H7 (cell line): Measurements from ENCODE around the gene TMCC1. TPM values are rescaled to one million over a fixed set of nuclear protein-coding genes. Genes with fewer than 3 reads are reported as not detected.

Source experiments
- DNase-seq: peaks from one replicate; pipeline ENCODE4 v3.0.0; 2012
- H3K27me3 ChIP-seq: 2 replicates; pipeline ENCODE4 v1.6.0; 2011; ENCODE audit warnings: mild to moderate bottlenecking, low read length; ENCODE audit not compliant: control insufficient read depth, insufficient read depth
- H3K36me3 ChIP-seq: replicated peaks from 2 replicates; pipeline ENCODE4 v1.5.1; 2011; ENCODE audit warnings: low read length; ENCODE audit not compliant: control insufficient read depth, insufficient read depth
- H3K4me3 ChIP-seq: 2 replicates; pipeline ENCODE4 v1.5.1; 2011; ENCODE audit warnings: low read depth, mild to moderate bottlenecking, control low read depth, low read length, moderate library complexity; ENCODE audit not compliant: insufficient read depth
- total RNA-seq: library from RNA; depleted of rRNA; stranded (reverse); fragments of >200 nt; shearing (Covaris generic); gene quantifications from 2 replicates; pipeline ENCODE4 v1.2.3, GENCODE V29; 2014

Gene TMCC1
- total RNA-seq, 1 experiment from 2014 or later, result 24.5 TPM

DNA sequence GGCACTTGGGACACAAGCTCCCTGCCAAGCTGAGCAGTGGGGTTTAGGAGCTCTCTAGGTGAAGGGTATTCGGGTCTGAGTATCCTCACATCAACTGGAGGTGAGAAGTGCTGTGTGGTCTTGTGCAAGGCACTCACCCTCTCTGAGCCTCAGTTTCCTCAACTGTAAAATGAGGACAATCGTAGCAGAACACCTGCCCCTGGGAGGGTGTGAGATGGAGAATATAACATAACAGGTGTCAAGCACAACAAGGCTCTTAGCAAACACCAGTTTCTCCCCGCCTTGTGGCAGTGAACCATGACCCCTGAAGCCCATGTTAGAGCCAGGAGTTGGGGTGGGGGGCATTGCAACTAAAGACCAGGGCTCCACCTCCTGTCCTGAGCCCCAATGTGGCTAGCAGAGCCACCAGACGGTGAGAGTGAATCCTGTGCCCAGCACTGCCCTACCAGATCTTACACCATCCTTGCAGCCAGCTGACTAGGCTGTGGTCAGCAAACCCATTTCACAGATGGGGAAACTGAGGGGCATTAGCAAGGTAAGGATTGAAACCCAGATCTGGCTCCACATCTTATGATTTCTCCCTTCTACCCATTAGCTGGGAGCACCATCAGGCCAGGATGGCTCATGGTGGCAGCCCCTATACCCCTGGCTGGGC is 284.4 kb downstream of the TMCC1 start:
- H3K27me3 ChIP-seq, result peaks cover 20% of the 10 kb centered on the region
- H3K4me3 ChIP-seq, result no peak overlapping the region
- no peaks in the 10 kb centered on the region for H3K36me3 ChIP-seq
- DNase-seq, result no peak

DNA sequence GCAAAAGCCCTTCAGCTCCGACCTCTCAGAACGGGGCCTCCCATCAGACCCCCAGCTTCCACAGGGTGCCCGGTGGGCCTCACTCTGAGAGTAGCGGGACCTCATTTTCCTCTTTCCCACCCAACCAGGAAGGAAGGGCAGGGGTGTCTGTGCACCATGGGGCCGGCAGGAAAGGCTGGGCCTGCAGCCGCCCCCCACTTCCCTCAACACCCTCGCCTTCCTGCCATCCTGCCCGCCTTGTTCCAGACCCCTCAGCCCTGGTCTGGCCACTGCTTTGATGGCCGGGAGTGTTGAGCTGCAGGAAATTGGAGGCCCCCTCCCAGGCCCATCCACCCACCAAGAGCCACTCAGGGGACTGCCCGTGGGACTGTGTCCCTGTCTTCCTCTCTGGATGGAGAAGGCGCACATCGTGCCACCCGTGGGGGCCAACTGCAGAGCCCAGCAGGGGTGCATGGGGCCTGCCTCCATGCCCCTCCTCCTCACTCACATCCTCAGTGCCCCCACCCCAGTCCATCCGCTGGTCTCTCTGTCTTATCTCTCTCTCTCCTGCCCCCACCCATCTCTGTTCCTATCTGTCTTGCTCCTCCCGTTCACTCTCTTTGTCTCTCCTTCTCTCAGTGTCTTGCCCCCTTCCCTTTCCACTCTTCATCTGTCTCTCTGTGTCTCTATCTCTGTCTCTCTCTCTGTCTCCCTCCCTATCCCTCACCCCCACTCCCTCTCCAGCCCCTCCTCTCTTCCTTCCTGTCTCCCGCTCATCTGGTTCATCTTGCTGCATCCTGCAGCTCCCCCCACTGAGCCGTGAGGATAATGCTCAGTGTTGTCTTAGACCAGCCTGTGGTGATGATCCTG is 285.2 kb downstream of the TMCC1 start:
- Histone ChIP-seq H3K4me3 (no peak overlapping the region), H3K27me3 (peaks cover 20% of the 10 kb centered on the region)
- DNase-seq, result peak; percentile 82

DNA sequence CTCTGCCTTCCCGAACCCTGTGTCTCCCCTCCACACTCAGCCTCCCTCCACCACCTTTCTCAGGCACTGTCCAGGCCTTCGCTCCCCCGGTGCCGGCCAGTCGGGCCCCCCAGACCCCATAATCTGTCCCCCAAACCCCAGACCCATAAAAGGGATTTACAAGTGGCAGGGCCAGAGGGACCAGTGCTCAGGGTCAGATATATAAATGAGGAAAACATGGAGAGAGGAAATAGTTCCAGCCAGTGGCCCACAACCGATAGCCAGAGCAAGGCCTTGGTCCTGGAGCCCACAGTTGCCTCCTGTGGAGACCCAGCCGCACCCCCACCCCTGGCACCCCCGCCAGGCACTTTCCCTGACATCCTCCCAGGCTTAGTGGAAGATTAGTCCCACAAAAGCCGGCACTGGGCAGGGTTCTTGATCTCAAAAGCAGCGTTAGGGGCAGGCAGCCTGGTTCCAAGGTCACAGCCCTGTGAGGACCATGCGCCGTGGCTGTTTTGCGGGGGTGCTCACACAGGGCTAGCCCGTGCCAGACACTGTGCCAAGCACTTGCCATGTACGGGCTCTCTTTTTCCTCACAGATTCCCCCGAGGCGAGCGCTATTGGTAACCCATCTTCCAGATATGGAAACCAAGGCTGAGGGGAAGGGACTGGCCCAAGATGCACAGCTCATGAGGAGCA is 286.0 kb downstream of the TMCC1 start:
- DNase-seq, result no peak
- Histone ChIP-seq H3K27me3 (peaks cover 20% of the 10 kb centered on the region), H3K36me3 (no peaks in the 10 kb centered on the region), H3K4me3 (peak overlapping the region; percentile 65)

More for the DNA sequence above, 285.2 kb downstream of the TMCC1 start:
- no peaks in the 10 kb centered on the region for H3K36me3 ChIP-seq

DNA sequence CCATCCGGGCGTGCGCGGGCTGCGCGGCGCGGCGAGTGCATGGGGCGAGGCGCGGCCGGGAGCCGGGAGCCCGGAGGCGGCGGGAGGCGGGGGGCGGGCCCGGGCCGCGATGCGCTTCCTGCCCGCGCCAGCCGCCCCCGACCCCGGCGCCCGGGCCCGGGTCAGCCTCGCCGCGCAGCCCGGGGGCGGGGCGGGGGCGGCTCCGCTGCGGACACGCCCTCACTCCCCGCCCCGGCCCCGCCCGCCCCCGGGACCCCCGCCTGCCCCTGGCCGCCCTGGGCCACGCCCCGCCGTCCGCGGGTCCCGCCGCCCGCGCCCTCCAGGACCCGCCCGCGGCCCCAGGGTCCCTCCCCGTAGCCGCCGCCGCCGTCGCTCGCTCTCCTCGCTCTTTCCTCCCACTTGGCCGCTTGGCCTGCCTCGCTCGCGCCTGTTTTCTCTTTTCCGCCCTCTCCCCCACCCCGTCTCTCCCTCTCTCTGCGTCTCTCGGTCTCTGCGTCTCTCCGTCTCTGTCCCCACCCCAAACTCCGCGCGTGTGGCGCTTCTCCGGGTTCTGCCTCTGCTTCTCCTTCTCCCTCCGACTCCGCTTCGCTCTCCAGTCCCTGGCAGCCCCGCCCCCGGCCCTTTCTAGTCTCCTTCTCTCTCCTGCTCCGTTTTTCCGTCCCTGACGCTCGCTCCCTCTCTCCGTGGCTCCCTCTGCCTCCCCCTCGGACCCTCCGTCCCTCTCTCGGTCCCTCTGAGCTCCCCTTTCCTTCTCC is 286.7 kb downstream of the TMCC1 start, which contains the start of gene PLXND1:
PLXND1 (minus strand) TSS at position 41 of the 755 bp plus-strand sequence; CDS start at position 4, 37 bp downstream.
- Histone ChIP-seq H3K27me3 (peaks cover 20% of the 10 kb centered on the region), H3K4me3 (peak within 1 kb of the TSS; percentile 69), H3K36me3 (no peaks in the 10 kb centered on the region)
- DNase-seq, result peak; percentile 100

- Histone ChIP-seq H3K36me3 (no peaks in the 10 kb centered on the region), H3K4me3 (peak overlapping the region; percentile 69), H3K27me3 (peaks cover 20% of the 10 kb centered on the region)
- DNase-seq, result peak; percentile 86
Observed at GRCh38 chr3:129605922-129606635, 287.4 kb downstream of the TMCC1 start.

DNA sequence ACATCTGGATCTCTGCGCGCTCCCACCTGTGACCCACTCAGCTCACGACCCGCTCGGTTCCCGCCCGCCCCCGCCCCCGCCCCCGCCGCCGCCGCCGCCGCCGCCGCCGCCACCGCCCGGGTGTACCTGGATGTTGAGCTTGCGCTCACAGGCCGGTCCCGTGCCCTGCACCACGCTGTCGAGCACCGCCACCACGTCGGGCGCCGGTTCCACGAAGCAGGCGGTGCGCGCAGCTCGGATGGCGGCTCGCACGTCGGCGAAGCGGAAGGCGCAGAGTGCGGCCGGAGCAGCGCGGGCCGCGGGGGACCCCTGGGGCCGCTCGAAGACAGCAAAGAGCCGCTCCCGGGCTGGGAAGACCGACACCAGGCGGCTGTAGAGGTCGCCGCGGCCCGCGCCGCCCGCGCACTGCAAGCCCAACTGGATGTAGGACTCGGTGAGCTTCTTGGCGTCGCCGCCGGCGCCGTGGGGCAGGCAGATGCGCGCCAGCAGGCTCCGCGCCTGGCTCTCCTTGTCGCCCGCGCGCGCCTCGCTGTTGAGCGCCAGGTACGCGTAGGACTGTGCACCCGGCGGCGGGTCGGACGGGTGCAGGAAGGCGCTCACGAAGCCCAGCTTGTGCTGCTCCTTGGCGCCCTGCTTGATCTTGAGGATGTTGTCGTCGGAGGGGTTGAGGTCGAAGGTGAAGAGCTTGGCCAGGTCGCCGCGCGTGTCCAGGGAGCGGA is 288.1 kb downstream of the TMCC1 start:
- Histone ChIP-seq H3K36me3 (no peaks in the 10 kb centered on the region), H3K4me3 (peak overlapping the region; percentile 69), H3K27me3 (peaks cover 20% of the 10 kb centered on the region)
- peak; percentile 90 for DNase-seq

GRCh38 chr3:129604767-129605166 is 288.7 kb downstream of the TMCC1 start:
- Histone ChIP-seq H3K27me3 (peaks cover 20% of the 10 kb centered on the region), H3K4me3 (peak overlapping the region; percentile 69), H3K36me3 (no peaks in the 10 kb centered on the region)
- no peak for DNase-seq

GRCh38 chr3:129603991-129604749 is 289.3 kb downstream of the TMCC1 start:
- H3K27me3 ChIP-seq, result peaks cover 20% of the 10 kb centered on the region
- H3K4me3 ChIP-seq, result peak overlapping the region; percentile 69
- no peaks in the 10 kb centered on the region for H3K36me3 ChIP-seq
- no peak for DNase-seq

DNA sequence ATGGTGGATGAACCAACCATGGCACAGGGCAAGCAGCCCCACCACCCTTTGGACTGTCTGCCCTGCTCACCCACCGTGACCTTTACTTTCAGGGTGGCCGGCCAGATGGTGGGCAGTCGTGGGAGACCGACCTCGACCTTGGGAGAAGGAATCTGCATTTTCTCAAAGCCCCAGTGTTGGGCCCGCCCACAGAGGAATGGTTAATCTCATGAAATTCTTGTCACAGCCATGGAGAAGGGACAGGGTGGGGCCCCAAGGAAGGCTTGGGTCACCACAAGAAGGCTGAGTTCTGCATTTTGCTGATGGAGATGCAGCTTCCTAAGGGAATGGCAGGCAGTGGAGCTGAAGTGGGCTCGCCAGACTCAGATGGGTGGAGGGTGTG is 290.0 kb downstream of the TMCC1 start:
- Histone ChIP-seq H3K4me3 (no peak overlapping the region), H3K27me3 (peaks cover 20% of the 10 kb centered on the region), H3K36me3 (no peaks in the 10 kb centered on the region)
- no peak for DNase-seq

- peak; percentile 79 for DNase-seq
- H3K27me3 ChIP-seq, result peaks cover 20% of the 10 kb centered on the region
- H3K36me3 ChIP-seq, result no peaks in the 10 kb centered on the region
- no peak overlapping the region for H3K4me3 ChIP-seq
Observed at GRCh38 chr3:129602730-129603560, 290.6 kb downstream of the TMCC1 start.

GRCh38 chr3:129602309-129602708 is 291.2 kb downstream of the TMCC1 start:
- peak; percentile 83 for DNase-seq
- peaks cover 20% of the 10 kb centered on the region for H3K27me3 ChIP-seq
- H3K4me3 ChIP-seq, result no peak overlapping the region
- no peaks in the 10 kb centered on the region for H3K36me3 ChIP-seq

GRCh38 chr3:129601713-129602112 is 291.8 kb downstream of the TMCC1 start:
- H3K4me3 ChIP-seq, result no peak overlapping the region
- H3K27me3 ChIP-seq, result peaks cover 20% of the 10 kb centered on the region
- no peaks in the 10 kb centered on the region for H3K36me3 ChIP-seq
- DNase-seq, result no peak
